Small intestine (tissue), 7 donors: ENCODE measurements around the gene PLA2G4B. TPM values are rescaled to one million over a fixed set of nuclear protein-coding genes. Genes with fewer than 3 reads are reported as not detected.

Experiments used
- DNase-seq, 2 donors: peaks; one replicate each; pipeline versions ENCODE4 v3.0.0 to v3.0.0-alpha.2; 2013
- FAIRE-seq: peaks from 2 replicates; lab custom pipeline; 2012; peaks lifted over from hg19 to GRCh38; lab: Jason Lieb, UNC
- H3K27ac ChIP-seq, 3 donors: one replicate each; pipeline ENCODE4 v1.5.1; 2013; ENCODE audit warnings: low read length in 2 of 3, mild to moderate bottlenecking in 2 of 3, control low read depth in 1 of 3, inconsistent platforms in 1 of 3, low read depth in 1 of 3, moderate library complexity in 1 of 3
- H3K27me3 ChIP-seq, 3 donors: one replicate each; pipeline ENCODE4 v1.6.1; 2013; ENCODE audit warnings: low read length in 3 of 3, inconsistent platforms in 1 of 3; ENCODE audit not compliant: control insufficient read depth in 3 of 3, insufficient read depth in 3 of 3
- H3K36me3 ChIP-seq, 3 donors: one replicate each; pipeline ENCODE4 v1.6.1; 2013; ENCODE audit warnings: low read length in 3 of 3, inconsistent platforms in 1 of 3, low read depth in 1 of 3, mild to moderate bottlenecking in 1 of 3, moderate library complexity in 1 of 3; ENCODE audit not compliant: control insufficient read depth in 3 of 3, insufficient read depth in 2 of 3
- H3K4me1 ChIP-seq, 3 donors: one replicate each; pipeline ENCODE4 v1.6.1; 2013; ENCODE audit warnings: low read length in 2 of 3, inconsistent platforms in 1 of 3, low read depth in 1 of 3, mild to moderate bottlenecking in 1 of 3, moderate library complexity in 1 of 3; ENCODE audit not compliant: control insufficient read depth in 3 of 3, insufficient read depth in 2 of 3
- H3K4me3 ChIP-seq, 3 donors: one replicate each; pipeline ENCODE4 v1.5.1; 2013; ENCODE audit warnings: low read length in 3 of 3, control low read depth in 1 of 3, inconsistent platforms in 1 of 3, low read depth in 1 of 3, mild to moderate bottlenecking in 1 of 3, moderate library complexity in 1 of 3
- H3K9me3 ChIP-seq, 2 donors: one replicate each; pipeline ENCODE4 v1.6.1; 2013; ENCODE audit warnings: low read depth in 1 of 2, low read length in 1 of 2; ENCODE audit not compliant: control insufficient read depth in 2 of 2, insufficient read depth in 1 of 2
- WGBS, 3 donors: extraction: QIAGEN DNeasy Blood & Tissue Kit; methylation state at CpG; one replicate each; pipeline ENCODE4 v1.1.7; 2013; 5-methylcytosine and 5-hydroxymethylcytosine counted together
- polyA plus RNA-seq, 4 donors: library from polyadenylated mRNA; stranded (reverse) in 3 of 4; unstranded in 1 of 4; fragments of 200-250 nt in 3 of 4; fragments of 120-200 nt in 1 of 4; gene quantifications; one replicate each; pipeline versions ENCODE4 v1.2.1 to v1.2.3, GENCODE V29; 2013
- donor health status: healthy with polysubstance abuse.
- donor health status: control.
- donor health status: control.
- donor health status: Bipolar disorder and iron deficiency.
- donor health status: healthy.

PLA2G4B gene
- polyA plus RNA-seq, 4 donors = 4.6 to 13.0 (median 10.2) TPM

- Histone ChIP-seq H3K4me3 (no peak overlapping the region), H3K4me1 (no peaks in the 10 kb centered on the region), H3K27me3 (no peaks in the 10 kb centered on the region), H3K27ac (no peak overlapping the region), H3K36me3 (peaks cover 0 to 71% (median 28%) of the 10 kb centered on the region in 3 donors), H3K9me3 (no peaks in the 10 kb centered on the region)
- DNase-seq (peak; percentile 80 to 87), FAIRE-seq (no peak)
- WGBS, 3 donors = 49 to 51% (median 50%) methylated on average over 18 of the region's 18 CpGs
Measured at GRCh38 chr15:41811432-41812195, 27.0 kb upstream of the PLA2G4B start.

GRCh38 chr15:41812820-41813375 is 25.7 kb upstream of the PLA2G4B start:
- FAIRE-seq = no peak
- Histone ChIP-seq H3K36me3 (peaks cover 0 to 82% (median 30%) of the 10 kb centered on the region in 3 donors), H3K9me3 (no peaks in the 10 kb centered on the region), H3K27ac (no peak overlapping the region), H3K4me1 (no peaks in the 10 kb centered on the region), H3K27me3 (no peaks in the 10 kb centered on the region), H3K4me3 (no peak overlapping the region)
- WGBS, 3 donors = 92 to 96% (median 93%) methylated on average over 11 of the region's 11 CpGs
- DNase-seq = no peak

GRCh38 chr15:41813426-41813825 is 25.2 kb upstream of the PLA2G4B start:
- WGBS, 3 donors = 89 to 93% (median 93%) methylated on average over 8 of the region's 8 CpGs
- DNase-seq = no peak
- H3K27ac ChIP-seq = no peak overlapping the region
- H3K4me3 ChIP-seq = no peak overlapping the region
- H3K36me3 ChIP-seq = peaks cover 0 to 84% (median 31%) of the 10 kb centered on the region in 3 donors
- no peaks in the 10 kb centered on the region for H3K27me3 ChIP-seq
- no peak for FAIRE-seq
- H3K4me1 ChIP-seq = no peaks in the 10 kb centered on the region
- H3K9me3 ChIP-seq = no peaks in the 10 kb centered on the region

- H3K36me3 ChIP-seq = peaks cover 0 to 90% (median 38%) of the 10 kb centered on the region in 3 donors
Measured at GRCh38 chr15:41814534-41814933, 24.1 kb upstream of the PLA2G4B start.

GRCh38 chr15:41816788-41817187 is 21.9 kb upstream of the PLA2G4B start:
- H3K4me1 ChIP-seq = peaks cover 0 to 11% (median 0%) of the 10 kb centered on the region in 3 donors
- 95 to 100% (median 96%) methylated on average over 9 of the region's 9 CpGs for WGBS, 3 donors
- no peak for DNase-seq
- FAIRE-seq = no peak
- no peaks in the 10 kb centered on the region for H3K9me3 ChIP-seq
- peaks cover 0 to 92% (median 35%) of the 10 kb centered on the region in 3 donors for H3K36me3 ChIP-seq
- H3K27me3 ChIP-seq = no peaks in the 10 kb centered on the region
- H3K27ac ChIP-seq = no peak overlapping the region
- no peak overlapping the region for H3K4me3 ChIP-seq

More at GRCh38 chr15:41814534-41814933, 24.1 kb upstream of the PLA2G4B start:
- no peak for DNase-seq
- FAIRE-seq = no peak
- 75 to 86% (median 77%) methylated on average over 5 of the region's 5 CpGs for WGBS, 3 donors
- Histone ChIP-seq H3K4me3 (no peak overlapping the region), H3K4me1 (no peaks in the 10 kb centered on the region), H3K27ac (no peak overlapping the region), H3K27me3 (no peaks in the 10 kb centered on the region), H3K9me3 (no peaks in the 10 kb centered on the region)

GRCh38 chr15:41817327-41817726 is 21.3 kb upstream of the PLA2G4B start:
- no peak for FAIRE-seq
- Histone ChIP-seq H3K36me3 (peaks cover 0 to 93% (median 35%) of the 10 kb centered on the region in 3 donors), H3K27ac (no peak overlapping the region), H3K9me3 (no peaks in the 10 kb centered on the region), H3K27me3 (no peaks in the 10 kb centered on the region), H3K4me1 (peaks cover 0 to 12% (median 0%) of the 10 kb centered on the region in 3 donors), H3K4me3 (no peak overlapping the region)
- WGBS, 3 donors = 90 to 96% (median 91%) methylated on average over 14 of the region's 14 CpGs
- no peak for DNase-seq

GRCh38 chr15:41817781-41818180 is 20.9 kb upstream of the PLA2G4B start:
- peaks cover 0 to 12% (median 0%) of the 10 kb centered on the region in 3 donors for H3K4me1 ChIP-seq
- peaks cover 0 to 93% (median 39%) of the 10 kb centered on the region in 3 donors for H3K36me3 ChIP-seq
- FAIRE-seq = no peak
- WGBS, 3 donors = 84 to 86% (median 85%) methylated on average over 6 of the region's 6 CpGs
- DNase-seq = no peak
- H3K9me3 ChIP-seq = no peaks in the 10 kb centered on the region
- no peaks in the 10 kb centered on the region for H3K27me3 ChIP-seq
- no peak overlapping the region for H3K27ac ChIP-seq
- no peak overlapping the region for H3K4me3 ChIP-seq

GRCh38 chr15:41819455-41820050 is 19.1 kb upstream of the PLA2G4B start:
- WGBS, 3 donors = 92 to 96% (median 94%) methylated on average over 9 of the region's 9 CpGs
- H3K9me3 ChIP-seq = no peaks in the 10 kb centered on the region
- peaks cover 0 to 12% (median 0%) of the 10 kb centered on the region in 3 donors for H3K4me1 ChIP-seq
- no peaks in the 10 kb centered on the region for H3K27me3 ChIP-seq
- FAIRE-seq = no peak
- no peak overlapping the region for H3K4me3 ChIP-seq
- no peak overlapping the region for H3K27ac ChIP-seq
- DNase-seq = no peak
- H3K36me3 ChIP-seq = peaks cover 0 to 94% (median 34%) of the 10 kb centered on the region in 3 donors
